ENCODE measurements around the gene AURKAIP1.

DNA sequence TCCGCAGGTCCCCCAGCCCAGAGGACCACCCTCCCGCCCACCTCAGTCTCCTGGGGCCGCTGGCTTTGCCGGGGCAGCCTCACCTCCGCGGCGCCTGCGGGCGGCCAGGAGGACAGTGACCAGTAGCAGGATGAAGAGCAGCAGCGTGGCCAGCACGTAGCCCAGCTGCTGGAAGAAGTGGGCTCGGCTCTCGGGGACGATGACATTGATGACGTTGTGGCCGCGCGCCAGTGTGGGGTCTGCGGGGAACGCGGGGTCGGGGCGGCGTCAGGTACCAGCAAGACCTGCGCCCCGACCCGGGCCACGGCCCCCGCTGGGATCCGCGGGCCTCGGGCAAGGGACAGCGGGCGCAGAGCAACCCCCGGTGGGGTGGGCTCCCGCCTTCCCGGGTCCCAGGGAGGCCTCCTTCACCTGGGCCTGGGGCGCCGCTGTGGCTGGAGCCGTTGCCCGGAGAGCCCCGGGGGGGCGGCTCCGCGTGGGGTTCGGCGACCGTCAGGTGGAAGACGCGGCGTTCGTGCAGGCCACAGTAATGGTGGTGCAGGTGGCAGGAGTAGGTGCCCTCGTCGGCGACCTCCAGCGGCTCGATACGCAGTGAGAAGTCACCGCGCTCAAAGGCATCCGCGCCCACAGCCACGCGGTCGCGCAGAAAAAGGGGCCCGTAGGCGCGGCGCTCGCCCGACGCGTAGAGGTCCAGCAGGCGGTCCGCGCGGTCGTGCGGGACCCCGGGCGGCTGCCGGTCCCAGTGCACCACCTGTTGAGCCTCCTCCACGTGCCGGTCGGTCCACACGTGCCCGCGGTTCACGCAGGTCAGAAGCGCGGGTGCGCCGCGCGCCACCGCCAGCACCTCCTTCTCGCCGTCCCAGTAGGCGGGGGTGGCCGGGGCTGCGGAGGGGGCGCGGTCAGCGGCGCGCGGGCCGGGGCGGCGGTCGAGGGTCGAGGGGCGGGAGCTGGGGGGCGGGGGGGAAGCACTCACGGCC lies 20.4 kb downstream of the AURKAIP1 start:
- TF ChIP-seq, protein P1, sequence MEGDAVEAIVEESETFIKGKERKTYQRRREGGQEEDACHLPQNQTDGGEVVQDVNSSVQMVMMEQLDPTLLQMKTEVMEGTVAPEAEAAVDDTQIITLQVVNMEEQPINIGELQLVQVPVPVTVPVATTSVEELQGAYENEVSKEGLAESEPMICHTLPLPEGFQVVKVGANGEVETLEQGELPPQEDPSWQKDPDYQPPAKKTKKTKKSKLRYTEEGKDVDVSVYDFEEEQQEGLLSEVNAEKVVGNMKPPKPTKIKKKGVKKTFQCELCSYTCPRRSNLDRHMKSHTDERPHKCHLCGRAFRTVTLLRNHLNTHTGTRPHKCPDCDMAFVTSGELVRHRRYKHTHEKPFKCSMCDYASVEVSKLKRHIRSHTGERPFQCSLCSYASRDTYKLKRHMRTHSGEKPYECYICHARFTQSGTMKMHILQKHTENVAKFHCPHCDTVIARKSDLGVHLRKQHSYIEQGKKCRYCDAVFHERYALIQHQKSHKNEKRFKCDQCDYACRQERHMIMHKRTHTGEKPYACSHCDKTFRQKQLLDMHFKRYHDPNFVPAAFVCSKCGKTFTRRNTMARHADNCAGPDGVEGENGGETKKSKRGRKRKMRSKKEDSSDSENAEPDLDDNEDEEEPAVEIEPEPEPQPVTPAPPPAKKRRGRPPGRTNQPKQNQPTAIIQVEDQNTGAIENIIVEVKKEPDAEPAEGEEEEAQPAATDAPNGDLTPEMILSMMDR (conservative IDR thresholded peaks at IDR 0.05; ENCODE audit: low read depth, low read length): no peak
- TF ChIP-seq MAFK (IDR thresholded peaks at IDR 0.05; ENCODE audit: low read depth, low read length): no peak
- no peak for TF ChIP-seq POLR2A (IDR thresholded peaks at IDR 0.05; ENCODE audit: low read depth, low read length)
- no peak for TF ChIP-seq RAD21 (IDR thresholded peaks at IDR 0.05; ENCODE audit: low read length)
- TF ChIP-seq BHLHE40 (IDR thresholded peaks at IDR 0.05; ENCODE audit: low read depth, low read length): no peak
- TF ChIP-seq RFX5 (IDR thresholded peaks at IDR 0.05; ENCODE audit: low read depth, low read length): no peak
- TF ChIP-seq MAZ (IDR thresholded peaks at IDR 0.05; ENCODE audit: borderline replicate concordance, low read depth, low read length): no peak
- TF ChIP-seq, protein P2, sequence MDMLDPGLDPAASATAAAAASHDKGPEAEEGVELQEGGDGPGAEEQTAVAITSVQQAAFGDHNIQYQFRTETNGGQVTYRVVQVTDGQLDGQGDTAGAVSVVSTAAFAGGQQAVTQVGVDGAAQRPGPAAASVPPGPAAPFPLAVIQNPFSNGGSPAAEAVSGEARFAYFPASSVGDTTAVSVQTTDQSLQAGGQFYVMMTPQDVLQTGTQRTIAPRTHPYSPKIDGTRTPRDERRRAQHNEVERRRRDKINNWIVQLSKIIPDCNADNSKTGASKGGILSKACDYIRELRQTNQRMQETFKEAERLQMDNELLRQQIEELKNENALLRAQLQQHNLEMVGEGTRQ (IDR thresholded peaks at IDR 0.05; ENCODE audit: low read depth, low read length): no peak
- no peak for TF ChIP-seq CHD1 (IDR thresholded peaks at IDR 0.05; ENCODE audit: low read depth, low read length)
- no peak for TF ChIP-seq CEBPB (IDR thresholded peaks at IDR 0.05; ENCODE audit: low read depth, low read length)
